ENCODE measurements around the gene RYR3.

DNA sequence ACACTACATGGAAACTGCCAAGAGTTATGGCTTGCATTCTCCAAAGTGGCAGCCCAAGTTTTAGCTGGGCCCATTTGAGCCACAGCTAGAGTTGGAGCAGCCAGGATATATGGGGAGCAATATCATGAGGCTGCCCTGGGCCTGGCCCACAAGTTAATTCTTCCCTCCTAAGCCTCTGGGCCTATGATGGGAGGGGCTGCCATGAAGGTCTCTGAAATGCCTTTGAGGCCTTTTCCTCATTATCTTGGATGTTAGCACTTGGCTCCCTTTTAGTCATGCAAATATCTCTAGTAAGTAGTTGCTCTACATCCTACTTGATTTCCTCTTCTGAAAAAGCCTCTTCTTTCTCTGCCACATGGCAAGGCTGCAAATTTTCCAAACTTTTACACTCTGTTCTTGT, 400.0 kb downstream of the RYR3 start:
- TF ChIP-seq CTCF (optimal IDR thresholded peaks at IDR 0.05 in 1 of 3, IDR thresholded peaks at IDR 0.05 in 1 of 3, conservative IDR thresholded peaks at IDR 0.05 in 1 of 3; ENCODE audit: extremely low read depth in 1 of 3, insufficient read depth in 2 of 3, low read length in 3 of 3) (no peak), EZH2 (IDR thresholded peaks at IDR 0.05; ENCODE audit: low read length) (no peak)
